ENCODE measurements around the gene MSX1. TPM values are rescaled to one million over a fixed set of nuclear protein-coding genes. Genes with fewer than 3 reads are reported as not detected.
"Not testable (repeated sequence)": the region's sequence is repeated elsewhere in the genome, so short reads cannot be mapped to it uniquely, and the experiment has no call there.

The MSX1 gene
- polyA plus RNA-seq (2013, experiment 1 of 2; ENCODE audit: insufficient read length) = 9.3 TPM
- polyA plus RNA-seq (2013, experiment 2 of 2; ENCODE audit: insufficient read length) = 9.4 TPM

GRCh38 chr4:4859325-4859798 is at the start of gene MSX1:
TSS of gene MSX1 (plus strand) at chr4:4859665. CDS start at chr4:4859900, 235 bp downstream.
- peak; percentile 90 for DNase-seq

GRCh38 chr4:4810092-4810774 is 49.2 kb upstream of the MSX1 start:
- DNase-seq = no peak

- no peak for DNase-seq
Observed at GRCh38 chr4:4810778-4811177, 48.7 kb upstream of the MSX1 start.

GRCh38 chr4:4812145-4812794 is 47.2 kb upstream of the MSX1 start:
- no peak for DNase-seq

- no peak for DNase-seq
Observed at GRCh38 chr4:4818415-4819212, 40.9 kb upstream of the MSX1 start.

- no peak for DNase-seq
Observed at GRCh38 chr4:4819213-4819606, 40.3 kb upstream of the MSX1 start.

GRCh38 chr4:4820261-4820660 is 39.2 kb upstream of the MSX1 start:
- DNase-seq = no peak

GRCh38 chr4:4820739-4821138 is 38.7 kb upstream of the MSX1 start:
- no peak for DNase-seq

- DNase-seq = no peak
Observed at GRCh38 chr4:4821577-4821976, 37.9 kb upstream of the MSX1 start.

GRCh38 chr4:4822286-4822685 is 37.2 kb upstream of the MSX1 start:
- not testable (repeated sequence) for DNase-seq

- DNase-seq = no peak
Observed at GRCh38 chr4:4823621-4824162, 35.8 kb upstream of the MSX1 start.

- no peak for DNase-seq
Observed at GRCh38 chr4:4824232-4824631, 35.2 kb upstream of the MSX1 start.

- DNase-seq = no peak
Observed at GRCh38 chr4:4825431-4825830, 34.0 kb upstream of the MSX1 start.

- no peak for DNase-seq
Observed at GRCh38 chr4:4829837-4830236, 29.6 kb upstream of the MSX1 start.

- no peak for DNase-seq
Observed at GRCh38 chr4:4831266-4831665, 28.2 kb upstream of the MSX1 start.

GRCh38 chr4:4831825-4832224 is 27.6 kb upstream of the MSX1 start:
- no peak for DNase-seq

- no peak for DNase-seq
Observed at GRCh38 chr4:4836044-4836443, 23.4 kb upstream of the MSX1 start.

GRCh38 chr4:4837316-4837715 is 22.1 kb upstream of the MSX1 start:
- no peak for DNase-seq

GRCh38 chr4:4838051-4838935 is 21.2 kb upstream of the MSX1 start:
- DNase-seq = peak; percentile 37

- no peak for DNase-seq
Observed at GRCh38 chr4:4838936-4839810, 20.3 kb upstream of the MSX1 start.

GRCh38 chr4:4840351-4840750 is 19.1 kb upstream of the MSX1 start:
- no peak for DNase-seq
